Measurements from ENCODE around the gene ZMPSTE24.

DNA sequence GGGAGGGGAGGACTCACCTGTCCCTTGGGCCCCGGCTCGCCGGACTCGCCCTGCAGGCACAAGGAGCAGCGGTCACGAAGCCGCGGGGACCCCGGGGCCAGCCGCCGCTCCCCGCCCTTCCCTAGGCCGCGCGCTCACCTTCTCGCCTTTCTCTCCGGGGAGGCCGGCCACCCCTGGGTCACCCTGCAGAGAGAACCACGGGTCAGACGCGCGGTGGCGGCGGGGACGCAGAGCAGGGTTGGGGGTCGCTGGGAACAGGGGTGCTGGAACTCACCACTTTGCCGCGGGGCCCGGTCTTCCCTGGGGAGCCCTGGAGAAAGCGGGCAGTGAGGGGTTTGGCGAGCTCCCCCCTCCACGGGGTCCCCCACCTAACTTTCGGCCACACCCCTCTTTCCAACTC lies 45.8 kb downstream of the ZMPSTE24 start:
- TF ChIP-seq, protein P1, sequence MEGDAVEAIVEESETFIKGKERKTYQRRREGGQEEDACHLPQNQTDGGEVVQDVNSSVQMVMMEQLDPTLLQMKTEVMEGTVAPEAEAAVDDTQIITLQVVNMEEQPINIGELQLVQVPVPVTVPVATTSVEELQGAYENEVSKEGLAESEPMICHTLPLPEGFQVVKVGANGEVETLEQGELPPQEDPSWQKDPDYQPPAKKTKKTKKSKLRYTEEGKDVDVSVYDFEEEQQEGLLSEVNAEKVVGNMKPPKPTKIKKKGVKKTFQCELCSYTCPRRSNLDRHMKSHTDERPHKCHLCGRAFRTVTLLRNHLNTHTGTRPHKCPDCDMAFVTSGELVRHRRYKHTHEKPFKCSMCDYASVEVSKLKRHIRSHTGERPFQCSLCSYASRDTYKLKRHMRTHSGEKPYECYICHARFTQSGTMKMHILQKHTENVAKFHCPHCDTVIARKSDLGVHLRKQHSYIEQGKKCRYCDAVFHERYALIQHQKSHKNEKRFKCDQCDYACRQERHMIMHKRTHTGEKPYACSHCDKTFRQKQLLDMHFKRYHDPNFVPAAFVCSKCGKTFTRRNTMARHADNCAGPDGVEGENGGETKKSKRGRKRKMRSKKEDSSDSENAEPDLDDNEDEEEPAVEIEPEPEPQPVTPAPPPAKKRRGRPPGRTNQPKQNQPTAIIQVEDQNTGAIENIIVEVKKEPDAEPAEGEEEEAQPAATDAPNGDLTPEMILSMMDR (IDR thresholded peaks at IDR 0.05), result no peak
- TF ChIP-seq POLR2A (IDR thresholded peaks at IDR 0.05), result no peak

All from testis (tissue), 2 donors.